GM18909 (cell line): Measurements from ENCODE around the gene CA11.

Source experiments
- ATAC-seq: cut with Tn5 transposase; IDR thresholded peaks from one replicate; pipeline ENCODE4 v1.9.1; 2021; ENCODE audit warnings: mild to moderate bottlenecking; ENCODE audit not compliant: unreplicated experiment, poor library complexity

CA11 gene

GRCh38 chr19:48616041-48616436, 29.9 kb downstream of the CA11 start:
- ATAC-seq = no peak

DNA sequence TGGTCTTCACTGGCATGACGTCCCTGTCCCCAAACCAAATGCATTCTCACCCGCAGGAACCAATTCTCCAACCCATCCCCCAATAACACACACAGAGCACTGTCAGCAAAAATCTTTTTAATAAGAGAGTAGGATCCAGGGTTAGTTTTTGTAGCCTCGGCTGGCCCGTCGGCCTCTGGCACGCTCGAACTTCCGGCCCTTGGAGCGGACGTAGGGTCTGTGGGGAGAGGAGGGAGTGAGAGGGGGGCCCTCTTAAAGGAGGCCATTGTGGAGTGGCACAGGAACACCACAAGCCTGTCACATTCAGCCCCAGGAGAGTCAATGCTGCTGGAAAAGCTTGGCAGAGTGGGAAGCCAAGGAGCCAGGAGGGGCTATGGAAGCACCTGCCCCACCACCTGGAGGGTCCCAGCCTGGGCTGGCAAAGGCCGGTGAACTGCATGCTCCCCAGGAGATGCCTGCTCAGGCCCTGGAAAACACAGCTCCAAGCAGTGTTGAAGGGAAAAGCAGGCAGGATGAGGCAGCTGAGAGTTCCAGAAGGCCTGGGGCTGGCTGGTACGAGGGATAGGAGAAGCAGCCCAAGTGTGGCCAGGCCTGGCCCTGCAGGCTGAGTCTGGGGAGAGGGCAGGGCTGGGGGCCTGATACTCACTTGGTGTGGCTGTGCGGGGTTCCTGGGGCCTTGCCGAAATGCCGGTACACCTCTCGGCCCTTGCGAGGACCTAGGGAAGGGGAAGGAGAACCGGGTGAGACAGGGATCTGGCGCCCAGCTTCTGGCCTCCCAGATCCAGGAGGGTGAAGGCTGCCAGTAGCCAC, 30.6 kb downstream of the CA11 start:
- ATAC-seq = no peak

DNA sequence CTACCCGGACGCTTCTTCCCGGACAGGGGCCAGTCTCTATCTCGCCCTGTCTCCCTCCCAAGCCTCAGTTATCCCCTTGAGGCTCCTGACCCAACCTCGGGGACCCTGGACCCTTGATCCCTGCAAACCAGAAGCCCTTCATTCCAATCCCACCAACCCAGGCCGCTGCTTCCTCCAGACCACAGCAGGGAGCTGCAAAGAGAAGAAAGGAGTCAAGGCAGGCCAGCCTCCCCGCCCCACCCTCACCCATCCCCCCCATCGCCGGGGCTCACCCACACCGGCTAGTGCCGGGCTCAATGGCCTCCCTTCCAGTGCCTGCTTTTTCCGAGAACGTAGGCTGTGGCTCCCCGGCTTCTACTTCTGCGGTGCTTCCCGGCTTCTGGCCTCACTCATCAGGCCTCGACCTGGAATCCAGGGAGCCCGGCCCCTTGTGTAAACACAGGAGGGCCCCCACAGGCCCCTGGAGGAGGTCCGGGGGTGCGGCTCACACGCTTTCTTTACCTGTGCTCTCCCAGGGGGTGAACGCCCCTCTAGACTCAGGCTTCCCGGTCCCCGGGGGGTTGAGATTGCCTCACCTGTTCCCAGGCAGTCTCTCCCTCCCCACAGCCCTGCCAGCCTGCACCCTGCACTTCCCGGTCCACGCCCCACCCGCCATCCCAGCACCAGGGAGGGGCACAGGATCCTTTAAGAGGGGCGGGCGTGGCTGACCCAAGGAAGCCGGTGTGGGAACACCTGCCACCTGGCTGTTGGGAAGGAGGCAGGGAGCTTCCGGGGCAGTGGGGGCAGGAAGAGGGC, 31.4 kb downstream of the CA11 start, which contains the start of gene FAM83E:
Gene FAM83E (minus strand): TSS at position 641 of the 795 bp plus-strand sequence. CDS start 1,704 bp downstream, outside the sequence.
- no peak for ATAC-seq

DNA sequence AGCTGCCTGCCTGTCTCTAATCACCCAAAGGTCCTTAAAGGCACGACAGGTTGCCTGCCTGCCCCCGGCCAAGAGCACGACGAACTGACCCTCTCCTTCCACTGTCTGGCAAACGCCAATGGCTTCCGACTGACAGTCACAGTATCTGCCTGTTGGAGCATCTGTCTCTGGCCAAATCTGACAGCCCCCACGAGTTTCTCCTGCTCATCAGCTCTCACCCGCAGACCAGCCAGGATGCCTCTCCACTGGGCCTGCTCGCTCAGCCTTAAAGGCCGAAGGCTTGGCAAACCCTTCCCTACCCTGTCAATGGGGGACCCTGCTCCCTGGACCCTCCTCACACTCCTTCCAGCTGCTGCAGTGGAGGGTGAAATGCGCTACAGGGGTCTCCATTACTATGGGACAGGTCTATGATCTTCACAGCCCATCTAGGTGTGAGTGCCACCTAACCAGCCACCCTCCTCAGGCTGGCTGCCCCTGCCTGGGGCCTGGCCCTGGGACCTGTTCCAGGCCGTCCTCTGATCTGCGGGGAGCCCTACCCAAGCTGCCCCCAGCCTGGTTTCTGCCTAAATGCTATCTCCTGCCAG, 32.0 kb downstream of the CA11 start:
- no peak for ATAC-seq

DNA sequence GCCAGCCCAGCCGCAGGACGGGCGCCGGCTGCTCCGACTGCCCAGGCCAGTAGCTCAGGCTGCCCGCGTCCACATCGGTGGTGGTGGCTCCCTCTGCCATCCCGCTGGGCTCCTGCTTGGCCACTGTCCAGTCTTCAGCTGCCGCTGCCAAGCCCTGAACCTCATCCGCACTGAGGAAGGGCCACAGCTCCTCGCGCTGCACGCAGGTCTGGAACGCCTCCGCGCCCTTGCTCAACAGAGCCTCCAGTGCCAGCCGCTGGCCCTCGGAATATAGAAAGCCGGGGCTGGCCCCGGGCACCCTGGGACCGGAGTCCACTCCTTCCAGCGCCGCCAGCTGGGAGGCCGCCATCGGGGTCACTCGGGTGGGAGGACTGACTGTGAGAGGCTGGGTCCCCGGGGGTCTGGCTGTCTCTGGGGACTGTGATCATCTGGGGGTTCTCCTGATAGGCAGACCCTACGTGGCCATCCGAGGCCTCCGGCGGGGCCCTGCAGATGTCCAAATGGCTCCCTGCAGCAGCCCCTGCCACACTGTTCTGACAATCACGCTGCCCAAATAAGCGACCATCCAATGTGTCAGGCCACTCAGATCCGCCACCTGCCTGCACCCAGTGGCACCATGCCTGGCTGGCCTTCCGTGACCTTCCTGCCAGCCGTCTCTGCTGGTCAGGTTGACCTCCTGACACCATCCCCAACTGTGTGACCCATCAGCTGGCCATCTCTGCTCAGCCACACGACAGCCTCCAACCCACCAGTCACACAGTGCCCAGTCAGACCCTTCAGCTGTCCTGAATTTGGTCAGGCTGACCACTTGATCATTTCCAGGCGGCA, 32.7 kb downstream of the CA11 start:
- ATAC-seq = no peak

- no peak for ATAC-seq
Observed at GRCh38 chr19:48611872-48612271, 34.1 kb downstream of the CA11 start.

DNA sequence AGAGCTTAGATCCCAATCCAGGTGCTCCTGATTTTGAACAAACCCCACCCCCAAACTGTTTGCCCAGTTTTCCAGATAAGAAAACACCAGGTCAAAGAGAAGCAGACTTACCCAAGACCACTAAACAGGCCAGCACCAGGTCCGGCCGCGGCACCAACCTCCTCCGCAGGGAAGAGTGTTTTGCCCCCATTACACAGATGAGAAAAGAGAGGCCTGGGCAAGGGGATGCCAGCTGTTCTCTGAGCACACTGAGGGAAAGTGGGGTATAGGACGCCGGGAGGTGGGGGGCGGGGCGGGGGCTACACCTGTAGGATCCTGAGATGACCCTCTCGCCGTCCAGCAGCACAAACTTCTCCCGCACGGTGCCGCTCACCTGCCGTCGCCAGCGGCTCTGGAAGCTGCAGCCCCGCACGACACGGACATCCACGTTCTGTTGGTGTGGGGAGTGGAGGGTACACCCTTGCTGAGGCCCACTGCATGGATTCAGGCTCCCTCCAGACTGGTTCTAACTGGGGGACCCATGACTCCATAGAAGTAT, 36.3 kb downstream of the CA11 start:
- ATAC-seq = no peak

- ATAC-seq = no peak
Observed at GRCh38 chr19:48608798-48609263, 37.2 kb downstream of the CA11 start.

DNA sequence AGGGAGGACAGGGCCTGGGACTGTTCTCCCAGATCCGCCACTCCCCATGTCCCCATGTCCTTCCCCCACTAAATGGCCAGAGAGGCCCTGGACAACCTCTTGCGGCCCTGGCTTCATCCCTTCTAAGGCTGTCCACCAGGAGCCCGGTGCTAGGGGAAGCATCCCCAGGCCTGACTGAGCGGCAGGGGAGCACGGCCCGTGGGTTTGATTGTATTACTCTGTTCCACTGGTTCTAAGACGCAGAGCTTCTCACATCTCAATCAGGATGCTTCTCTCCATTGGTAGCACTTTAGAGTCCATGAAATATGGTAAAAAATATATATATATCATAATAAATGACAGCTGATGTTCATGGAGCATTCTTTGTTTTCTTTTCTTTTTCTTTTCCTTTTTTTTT, 38.6 kb downstream of the CA11 start:
- no peak for ATAC-seq

- ATAC-seq = no peak
Observed at GRCh38 chr19:48606463-48607358, 39.3 kb downstream of the CA11 start, which contains the start of gene SPACA4. TSS of gene SPACA4 (plus strand) at chr19:48606742. CDS start at chr19:48606979, 237 bp downstream.

DNA sequence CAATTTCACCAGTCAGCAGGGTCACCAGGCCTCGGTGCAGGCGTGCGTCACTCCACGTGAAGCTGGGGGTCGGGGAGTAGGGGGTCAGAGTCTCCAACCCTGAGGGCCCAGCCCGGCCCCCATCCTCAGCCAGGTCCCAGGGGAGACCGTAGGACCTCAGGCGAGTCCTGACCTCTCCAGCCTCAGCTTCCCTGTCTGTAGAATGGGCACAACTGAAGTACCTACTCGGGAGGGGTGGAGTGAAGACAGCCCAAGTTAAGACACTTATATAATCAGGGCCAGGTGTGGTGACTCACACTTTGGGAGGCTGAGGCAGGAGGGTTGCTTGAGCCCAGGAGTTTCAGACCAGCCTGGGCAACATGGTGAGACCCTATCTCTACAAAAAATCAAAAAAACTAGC, 42.1 kb downstream of the CA11 start:
- ATAC-seq = no peak

GRCh38 chr19:48603449-48603848, 42.5 kb downstream of the CA11 start:
- ATAC-seq = no peak

- no peak for ATAC-seq
Observed at GRCh38 chr19:48603001-48603400, 43.0 kb downstream of the CA11 start.

DNA sequence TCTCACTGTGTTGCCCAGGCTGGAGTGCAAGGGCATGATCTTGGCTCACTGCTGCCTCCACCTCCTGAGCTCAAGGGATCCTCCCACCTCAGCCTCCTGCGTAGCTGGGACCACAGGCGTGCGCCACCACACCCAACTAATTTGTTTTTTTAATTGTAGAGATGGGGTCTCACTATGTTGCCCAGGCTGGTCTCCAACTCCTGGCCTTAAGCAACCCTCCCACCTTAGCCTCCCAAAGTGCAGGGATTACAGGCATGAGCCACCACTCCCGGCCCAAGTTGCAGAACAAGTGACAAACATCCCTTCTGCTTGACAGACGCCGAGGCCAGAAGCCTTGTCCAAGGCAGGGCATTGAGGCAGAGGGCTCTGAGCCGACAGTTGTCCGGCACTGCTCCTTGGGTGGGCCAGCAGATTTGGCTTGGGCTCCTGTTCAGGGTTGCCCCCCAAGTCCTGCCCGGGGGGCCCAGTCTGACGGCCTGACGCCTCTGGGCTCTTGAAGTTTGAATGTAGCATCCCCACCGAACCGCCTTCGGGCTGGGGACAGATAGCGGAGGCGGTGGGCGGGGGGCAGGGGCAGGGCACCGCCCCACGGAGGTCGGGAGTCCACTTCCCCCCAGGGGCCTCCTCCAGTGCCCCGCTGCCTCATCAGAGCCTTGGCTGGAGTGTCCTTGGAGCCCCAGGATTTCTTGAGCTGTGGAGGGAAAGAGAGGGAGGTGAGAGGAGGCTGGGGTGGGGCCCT, 45.1 kb downstream of the CA11 start:
- ATAC-seq = no peak

- ATAC-seq = no peak
Observed at GRCh38 chr19:48598996-48599700, 46.8 kb downstream of the CA11 start.

DNA sequence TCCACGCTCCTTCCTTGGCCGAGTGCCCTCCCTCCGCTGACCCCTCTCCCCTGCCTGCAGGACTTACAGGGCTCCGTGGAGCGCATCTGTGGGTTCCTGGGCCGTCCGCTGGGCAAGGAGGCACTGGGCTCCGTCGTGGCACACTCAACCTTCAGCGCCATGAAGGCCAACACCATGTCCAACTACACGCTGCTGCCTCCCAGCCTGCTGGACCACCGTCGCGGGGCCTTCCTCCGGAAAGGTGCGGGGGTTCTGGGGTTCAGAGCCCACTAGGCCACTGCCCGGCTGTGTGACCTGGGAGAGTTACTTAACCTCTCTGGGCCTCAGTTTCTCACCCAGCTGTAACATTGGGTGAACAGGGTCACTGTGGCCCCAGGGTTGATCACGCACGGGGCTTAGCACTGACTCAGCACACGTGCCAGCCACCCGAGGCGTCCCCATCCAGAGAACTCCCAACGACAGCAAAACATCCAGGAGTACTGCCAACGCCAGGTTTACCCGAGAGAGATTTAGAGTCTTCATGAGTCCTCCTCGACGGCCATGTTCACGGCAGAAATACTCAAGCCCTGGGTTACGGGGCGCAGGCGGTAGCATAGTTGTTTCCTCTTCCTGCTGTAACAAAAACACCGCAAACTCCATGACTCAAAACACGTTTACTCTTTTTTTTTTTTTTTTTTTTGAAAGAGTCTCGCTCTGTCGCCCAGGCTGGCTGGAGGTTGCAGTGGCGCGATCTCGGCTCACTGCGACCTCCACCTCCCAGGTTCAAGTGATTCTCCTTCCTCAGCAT, 49.1 kb downstream of the CA11 start:
- no peak for ATAC-seq

DNA sequence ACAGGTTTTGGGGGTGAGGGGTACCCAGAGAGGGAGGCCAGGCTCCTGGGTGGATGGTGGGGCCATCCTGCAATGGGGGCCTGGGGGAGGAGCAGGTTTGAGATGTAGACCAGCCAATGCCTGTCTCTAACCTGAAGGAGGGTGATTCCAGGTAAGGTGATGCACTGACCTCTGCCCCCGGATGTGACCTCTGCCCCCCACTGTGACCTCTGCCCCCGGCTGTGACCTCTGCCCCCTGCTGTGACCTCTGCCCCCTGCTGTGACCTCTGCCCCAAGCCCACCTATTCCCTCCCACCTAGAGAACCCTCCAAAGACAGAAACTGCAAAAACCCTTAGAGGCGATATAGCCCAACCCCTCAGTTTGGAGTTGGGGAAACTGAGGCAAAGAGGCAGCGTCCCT, 49.8 kb downstream of the CA11 start:
- ATAC-seq = no peak
